Measurements from ENCODE around the gene CRACR2A. TPM values are rescaled to one million over a fixed set of nuclear protein-coding genes. Genes with fewer than 3 reads are reported as not detected.

Gene CRACR2A
- polyA plus RNA-seq, 3 donors, result 2.8 to 10.7 (median 5.8) TPM

GRCh38 chr12:3646561-3647241 lies 106.2 kb downstream of the CRACR2A start:
- Mint-ChIP-seq H3K27ac (peak overlapping the region in 1 of 7 donors; percentile 60), H3K27me3 (ENCODE audit: low read depth in 3 of 3) (no peaks in the 10 kb centered on the region), H3K9me3 (no peaks in the 10 kb centered on the region), H3K4me1 (peaks cover 10% of the 10 kb centered on the region), H3K4me3 (no peak overlapping the region), H3K36me3 (peaks cover 58 to 75% of the 10 kb centered on the region in 2 donors)
- Histone ChIP-seq H2AFZ (ENCODE audit: insufficient read depth, low read depth, low read length, poor library complexity, severe bottlenecking) (no peak overlapping the region), H3K79me2 (ENCODE audit: insufficient read depth, low read length) (no peaks in the 10 kb centered on the region), H3K4me3 (replicated peaks in 1 of 3; ENCODE audit: low read depth in 2 of 3, low read length in 3 of 3) (no peak overlapping the region), H3K27ac (ENCODE audit: low read depth in 1 of 2, low read length in 2 of 2) (no peak overlapping the region), H3K9me3 (replicated peaks in 1 of 2; ENCODE audit: control insufficient read depth in 1 of 2, insufficient read depth in 1 of 2, low read length in 2 of 2) (no peaks in the 10 kb centered on the region), H3K9ac (ENCODE audit: insufficient read depth, low read length, poor library complexity, severe bottlenecking) (peak overlapping the region; percentile 8), H3K4me2 (replicated peaks; ENCODE audit: extremely low read depth, low read length, poor library complexity, severe bottlenecking) (no peak overlapping the region), H4K20me1 (ENCODE audit: insufficient read depth, low read length) (no peaks in the 10 kb centered on the region), H3K36me3 (replicated peaks in 1 of 2; ENCODE audit: control insufficient read depth in 1 of 2, insufficient read depth in 2 of 2, low read length in 2 of 2) (peaks cover 19 to 93% of the 10 kb centered on the region in 2 donors), H3K27me3 (ENCODE audit: control insufficient read depth in 2 of 2, insufficient read depth in 2 of 2, low read length in 2 of 2) (no peaks in the 10 kb centered on the region), H3K4me1 (ENCODE audit: control insufficient read depth in 1 of 2, insufficient read depth in 2 of 2, low read length in 2 of 2) (peaks cover 3 to 7% of the 10 kb centered on the region in 2 donors)
- DNase-seq, result no peak
- intact Hi-C loops (cut with micrococcal nuclease), result no loop called here
- WGBS (ENCODE audit: insufficient coverage), result 52% methylated on average over 9 of the region's 12 CpGs
- TF ChIP-seq CTCF (IDR thresholded peaks at IDR 0.05), result no peak

GRCh38 chr12:3645091-3645490 lies 107.8 kb downstream of the CRACR2A start:
- Histone ChIP-seq H3K4me3 (replicated peaks in 1 of 3; ENCODE audit: low read depth in 2 of 3, low read length in 3 of 3) (no peak overlapping the region), H3K9ac (ENCODE audit: insufficient read depth, low read length, poor library complexity, severe bottlenecking) (no peak overlapping the region), H3K27me3 (ENCODE audit: control insufficient read depth in 2 of 2, insufficient read depth in 2 of 2, low read length in 2 of 2) (no peaks in the 10 kb centered on the region), H4K20me1 (ENCODE audit: insufficient read depth, low read length) (no peaks in the 10 kb centered on the region), H3K4me2 (replicated peaks; ENCODE audit: extremely low read depth, low read length, poor library complexity, severe bottlenecking) (no peak overlapping the region), H3K79me2 (ENCODE audit: insufficient read depth, low read length) (no peaks in the 10 kb centered on the region), H3K36me3 (replicated peaks in 1 of 2; ENCODE audit: control insufficient read depth in 1 of 2, insufficient read depth in 2 of 2, low read length in 2 of 2) (peaks cover 23 to 89% of the 10 kb centered on the region in 2 donors), H3K4me1 (ENCODE audit: control insufficient read depth in 1 of 2, insufficient read depth in 2 of 2, low read length in 2 of 2) (peaks cover 3 to 4% of the 10 kb centered on the region in 2 donors), H3K9me3 (replicated peaks in 1 of 2; ENCODE audit: control insufficient read depth in 1 of 2, insufficient read depth in 1 of 2, low read length in 2 of 2) (no peaks in the 10 kb centered on the region), H3K27ac (ENCODE audit: low read depth in 1 of 2, low read length in 2 of 2) (no peak overlapping the region), H2AFZ (ENCODE audit: insufficient read depth, low read depth, low read length, poor library complexity, severe bottlenecking) (no peak overlapping the region)
- no peak overlapping the region for H3K4me3 Mint-ChIP-seq
- TF ChIP-seq CTCF (IDR thresholded peaks at IDR 0.05), result no peak
- H3K36me3 Mint-ChIP-seq, result peaks cover 67 to 80% of the 10 kb centered on the region in 2 donors
- no peak overlapping the region for H3K27ac Mint-ChIP-seq
- H3K27me3 Mint-ChIP-seq (ENCODE audit: low read depth in 3 of 3), result no peaks in the 10 kb centered on the region
- DNase-seq, result no peak
- H3K9me3 Mint-ChIP-seq, result no peaks in the 10 kb centered on the region
- WGBS (ENCODE audit: insufficient coverage), result 97% methylated on average over 4 of the region's 4 CpGs
- H3K4me1 Mint-ChIP-seq, result peaks cover 7% of the 10 kb centered on the region
- intact Hi-C loops (cut with micrococcal nuclease), result no loop called here

Data from CD14-positive monocyte (primary cell).